Tibial nerve (tissue), 3 donors: ENCODE data around the gene GRAMD4.

Source experiments
- POLR2A ChIP-seq, 2 donors: fragments of 450-650 bp; IDR thresholded peaks; one replicate each; pipeline ENCODE4 v1.6.1; 2017; ENCODE audit warnings: antibody characterized with exemption in 2 of 2, mild to moderate bottlenecking in 2 of 2, moderate library complexity in 2 of 2
- TF ChIP-seq, protein P1 (sequence below), 5 experiments: fragments of 200-600 bp in 3 of 5; fragments of 450-650 bp in 2 of 5; sonication (generic) in 3 of 5; IDR thresholded peaks; one replicate each; pipeline ENCODE4 v1.5.1; 2016 to 2019; ENCODE audit warnings: antibody characterized with exemption in 5 of 5, mild to moderate bottlenecking in 3 of 5, moderate library complexity in 2 of 5

DNA sequence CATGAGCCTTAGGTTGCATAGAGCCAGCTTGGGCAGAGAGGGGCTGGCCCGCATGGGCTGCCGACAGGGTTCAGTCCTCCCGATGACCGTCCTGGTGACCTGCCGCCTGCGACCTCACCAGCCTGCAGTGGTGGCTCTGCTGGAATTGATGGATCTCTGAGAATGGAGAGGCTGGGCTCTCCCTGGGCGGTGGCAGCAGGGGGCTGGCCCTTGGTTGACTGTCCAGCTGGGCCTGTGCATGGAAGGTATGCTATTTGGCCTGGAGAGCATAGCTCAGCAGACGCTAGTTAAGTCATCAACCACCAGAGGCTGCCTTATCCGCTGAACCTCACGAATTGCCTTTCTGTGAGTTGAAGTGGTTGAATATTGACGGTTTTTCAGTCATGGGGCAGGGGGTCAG is 19.7 kb downstream of the GRAMD4 start:
- TF ChIP-seq, protein P1, sequence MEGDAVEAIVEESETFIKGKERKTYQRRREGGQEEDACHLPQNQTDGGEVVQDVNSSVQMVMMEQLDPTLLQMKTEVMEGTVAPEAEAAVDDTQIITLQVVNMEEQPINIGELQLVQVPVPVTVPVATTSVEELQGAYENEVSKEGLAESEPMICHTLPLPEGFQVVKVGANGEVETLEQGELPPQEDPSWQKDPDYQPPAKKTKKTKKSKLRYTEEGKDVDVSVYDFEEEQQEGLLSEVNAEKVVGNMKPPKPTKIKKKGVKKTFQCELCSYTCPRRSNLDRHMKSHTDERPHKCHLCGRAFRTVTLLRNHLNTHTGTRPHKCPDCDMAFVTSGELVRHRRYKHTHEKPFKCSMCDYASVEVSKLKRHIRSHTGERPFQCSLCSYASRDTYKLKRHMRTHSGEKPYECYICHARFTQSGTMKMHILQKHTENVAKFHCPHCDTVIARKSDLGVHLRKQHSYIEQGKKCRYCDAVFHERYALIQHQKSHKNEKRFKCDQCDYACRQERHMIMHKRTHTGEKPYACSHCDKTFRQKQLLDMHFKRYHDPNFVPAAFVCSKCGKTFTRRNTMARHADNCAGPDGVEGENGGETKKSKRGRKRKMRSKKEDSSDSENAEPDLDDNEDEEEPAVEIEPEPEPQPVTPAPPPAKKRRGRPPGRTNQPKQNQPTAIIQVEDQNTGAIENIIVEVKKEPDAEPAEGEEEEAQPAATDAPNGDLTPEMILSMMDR (IDR thresholded peaks at IDR 0.05), result no peak
- no peak for TF ChIP-seq POLR2A (IDR thresholded peaks at IDR 0.05)
